ENCODE data around the gene ABCF3.

ABCF3 gene

GRCh38 chr3:184234224-184234623 is 48.2 kb downstream of the ABCF3 start:
- DNase-seq = peak; percentile 65

DNA sequence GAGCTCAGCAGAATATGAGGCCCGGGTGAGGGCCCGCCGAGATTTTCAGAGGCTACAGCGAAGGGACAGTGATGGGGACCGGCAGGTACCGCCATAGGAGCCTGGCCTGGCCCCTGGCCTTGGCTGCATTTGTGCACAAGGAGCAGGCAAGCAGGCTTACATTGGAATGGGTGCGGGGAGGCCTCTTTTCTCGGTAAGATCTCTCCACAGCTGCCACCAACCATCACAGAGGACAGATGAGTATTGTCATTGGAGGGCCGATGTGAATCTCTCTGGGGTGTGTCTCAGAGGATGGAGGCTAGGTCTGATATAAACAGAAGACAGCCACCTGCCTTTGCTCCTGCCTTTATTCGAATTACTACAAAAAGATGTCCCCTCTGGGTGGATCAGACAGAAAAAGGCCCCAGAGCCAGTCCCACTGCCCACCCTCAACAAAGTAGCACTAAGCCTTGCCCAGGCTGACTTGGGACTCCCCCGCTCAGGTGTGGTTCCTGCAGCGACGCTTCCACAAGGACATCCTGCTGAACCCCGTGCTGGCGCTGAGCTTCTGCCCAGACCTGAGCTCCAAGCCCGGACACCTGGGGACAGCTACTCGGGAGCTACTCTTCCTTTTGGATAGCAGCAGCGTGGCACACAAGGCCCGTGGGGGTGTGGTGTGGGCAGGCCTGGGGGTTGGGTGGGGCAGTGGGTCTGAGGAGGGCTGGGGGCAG is 48.8 kb downstream of the ABCF3 start:
- DNase-seq = no peak

- no peak for DNase-seq
These were observed 49.5 kb downstream of the ABCF3 start for GRCh38 chr3:184235381-184236032.

DNA sequence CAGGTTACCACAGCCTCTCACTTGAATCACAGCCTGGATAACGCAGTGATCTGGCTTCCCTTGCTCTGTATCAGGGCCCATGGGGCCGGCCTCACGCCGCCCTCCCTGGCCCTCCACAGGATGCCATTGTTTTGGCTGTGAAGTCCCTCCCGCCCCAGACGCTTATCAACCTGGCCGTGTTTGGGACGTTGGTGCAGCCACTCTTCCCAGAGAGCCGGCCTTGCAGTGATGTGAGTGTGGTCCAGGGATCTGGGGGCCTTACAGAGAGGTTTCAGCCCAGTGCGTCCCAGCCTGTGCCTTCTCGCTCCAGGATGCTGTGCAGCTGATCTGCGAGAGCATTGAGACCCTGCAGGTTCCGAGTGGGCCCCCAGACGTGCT is 50.0 kb downstream of the ABCF3 start:
- no peak for DNase-seq

DNA sequence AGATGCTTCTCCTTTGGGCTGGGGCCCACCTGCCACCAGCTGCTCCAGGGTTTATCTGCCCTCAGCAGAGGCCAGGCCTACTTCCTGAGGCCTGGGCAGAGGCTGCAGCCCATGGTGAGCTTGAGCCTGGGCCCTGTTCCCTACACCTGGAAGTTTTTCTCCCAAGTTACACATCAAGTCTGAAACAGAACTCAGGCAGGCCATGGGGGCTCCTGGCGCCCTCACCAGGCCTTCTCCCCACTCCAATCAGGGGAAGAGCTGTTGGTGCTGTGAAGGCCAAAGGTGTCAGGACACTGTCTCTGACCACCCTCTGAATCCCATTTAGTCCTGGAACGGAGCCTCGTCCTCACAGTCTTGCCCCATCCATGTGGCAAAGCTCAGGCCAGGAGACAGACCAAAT is 50.6 kb downstream of the ABCF3 start:
- no peak for DNase-seq

- no peak for DNase-seq
These were observed 51.2 kb downstream of the ABCF3 start for GRCh38 chr3:184237211-184237610.

GRCh38 chr3:184237807-184238206 is 51.8 kb downstream of the ABCF3 start:
- DNase-seq = no peak

DNA sequence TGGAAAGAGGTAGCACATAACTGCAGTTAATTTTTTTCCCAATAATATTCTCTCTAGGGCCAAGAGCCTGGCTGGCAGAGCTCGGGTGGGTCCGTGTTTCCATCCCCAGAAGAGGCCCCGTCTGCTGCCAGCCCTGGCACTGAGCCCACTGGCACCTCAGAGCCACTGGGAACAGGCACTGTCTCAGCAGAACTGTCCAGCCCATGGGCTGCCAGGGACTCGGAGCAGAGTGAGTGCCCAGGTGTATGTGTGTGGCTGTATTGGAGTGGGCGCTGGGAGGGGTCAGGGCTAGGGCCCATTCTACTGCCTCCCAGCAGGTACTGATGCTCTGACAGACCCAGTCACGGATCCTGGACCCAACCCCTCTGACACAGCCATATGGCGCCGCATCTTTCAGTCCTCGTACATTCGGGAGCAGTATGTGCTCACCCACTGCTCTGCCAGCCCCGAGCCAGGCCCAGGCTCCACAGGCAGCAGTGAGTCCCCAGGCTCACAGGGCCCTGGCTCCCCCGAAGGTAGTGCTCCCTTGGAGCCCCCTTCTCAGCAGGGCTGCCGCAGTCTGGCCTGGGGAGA is 52.3 kb downstream of the ABCF3 start:
- DNase-seq = no peak

- no peak for DNase-seq
These were observed 53.2 kb downstream of the ABCF3 start for GRCh38 chr3:184239221-184239620.

DNA sequence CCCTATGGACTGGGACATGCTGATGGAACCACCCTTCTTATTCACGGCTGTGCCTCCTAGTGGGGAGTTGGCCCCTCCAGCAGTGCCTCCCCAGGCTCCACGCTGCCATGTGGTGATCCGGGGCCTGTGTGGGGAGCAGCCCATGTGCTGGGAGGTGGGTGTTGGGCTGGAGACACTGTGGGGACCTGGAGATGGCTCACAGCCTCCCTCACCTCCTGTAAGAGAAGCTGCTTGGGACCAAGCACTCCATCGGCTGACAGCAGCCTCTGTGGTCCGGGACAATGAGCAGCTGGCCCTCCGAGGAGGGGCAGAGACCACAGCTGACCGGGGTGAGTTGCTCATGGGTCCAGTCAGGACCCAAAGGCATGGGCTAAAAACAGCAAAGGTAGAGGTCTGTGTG is 53.7 kb downstream of the ABCF3 start:
- no peak for DNase-seq

DNA sequence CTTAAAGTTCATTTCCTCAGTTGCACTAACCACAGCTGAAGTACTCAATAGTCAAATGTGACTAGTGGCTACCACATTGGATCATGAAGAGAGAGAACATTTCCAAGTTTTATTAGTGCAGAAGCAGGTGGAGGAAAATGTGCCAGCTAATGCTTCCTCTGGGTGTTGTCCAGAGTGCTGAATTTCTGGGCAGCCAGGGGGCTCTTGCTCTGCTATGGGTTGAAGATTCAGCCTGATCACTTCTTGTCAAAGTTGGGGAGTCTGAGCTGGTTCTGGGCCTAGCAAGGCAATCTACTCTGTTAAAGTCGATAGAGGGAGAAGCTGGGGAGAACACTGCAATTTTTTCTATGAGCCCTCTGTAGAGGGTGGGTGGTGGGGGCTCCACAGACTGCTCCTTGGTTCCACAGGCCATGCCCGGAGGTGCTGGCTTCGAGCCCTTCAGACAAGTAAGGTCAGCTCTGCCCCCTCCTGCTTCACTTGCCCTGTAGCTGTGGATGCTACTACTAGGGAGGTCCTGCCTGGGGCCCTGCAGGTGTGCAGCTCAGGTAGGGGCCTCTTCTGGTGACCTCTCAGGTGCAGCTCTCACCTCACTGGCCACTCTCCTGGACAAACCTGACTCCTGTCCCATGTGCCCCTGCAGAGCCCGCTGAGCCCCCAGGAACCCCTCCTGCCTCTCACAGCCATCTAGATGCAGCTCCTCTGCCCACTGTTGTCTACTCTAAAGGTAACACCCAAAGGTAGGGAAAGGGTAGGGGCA is 54.6 kb downstream of the ABCF3 start:
- DNase-seq = peak; percentile 39

GRCh38 chr3:184241141-184241446 is 55.1 kb downstream of the ABCF3 start:
- no peak for DNase-seq

GRCh38 chr3:184241447-184242296 is 55.7 kb downstream of the ABCF3 start:
- no peak for DNase-seq

DNA sequence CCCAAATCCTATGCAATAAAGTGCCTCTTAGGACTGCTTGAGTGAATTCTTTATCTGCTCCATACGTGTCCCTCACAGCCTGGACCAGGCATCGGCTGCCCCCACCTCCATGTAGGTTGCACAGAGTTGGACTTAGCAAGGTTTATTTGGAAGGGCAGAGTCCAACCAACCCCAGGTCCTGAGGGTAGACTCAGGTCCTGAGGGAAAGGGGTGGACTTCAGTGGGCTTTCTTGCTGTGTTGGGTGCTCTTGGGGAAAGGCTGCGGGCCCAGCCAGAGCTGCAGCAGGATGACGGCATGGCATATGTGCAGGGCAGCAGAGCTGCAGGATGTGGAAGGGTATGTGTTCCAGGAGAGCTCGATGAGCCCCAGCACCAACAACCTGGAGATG is 56.3 kb downstream of the ABCF3 start:
- no peak for DNase-seq

Measured in fibroblast of upper back skin (primary cell).